Stimulated activated CD8-positive, alpha-beta memory T cell treated with anti-CD3 and anti-CD28 coated beads, Interleukin-12 subunit alpha, Interleukin-12 subunit beta, amount 100 ng/mL, for 24 hours (primary cell): Measurements from ENCODE around the gene C1QL1.
A peak's percentile ranks its signal among the peaks of the same experiment; 100 is the strongest.
"Not testable (repeated sequence)": the region's sequence is repeated elsewhere in the genome, so short reads cannot be mapped to it uniquely, and the experiment has no call there.

ENCODE experiments used
- DNase-seq: peaks from one replicate; pipeline ENCODE4 v3.0.0-alpha.2; 2020; ENCODE audit errors: extremely low read depth

The C1QL1 gene

GRCh38 chr17:44961921-44962350, 6.2 kb downstream of the C1QL1 start:
- no peak for DNase-seq

DNA sequence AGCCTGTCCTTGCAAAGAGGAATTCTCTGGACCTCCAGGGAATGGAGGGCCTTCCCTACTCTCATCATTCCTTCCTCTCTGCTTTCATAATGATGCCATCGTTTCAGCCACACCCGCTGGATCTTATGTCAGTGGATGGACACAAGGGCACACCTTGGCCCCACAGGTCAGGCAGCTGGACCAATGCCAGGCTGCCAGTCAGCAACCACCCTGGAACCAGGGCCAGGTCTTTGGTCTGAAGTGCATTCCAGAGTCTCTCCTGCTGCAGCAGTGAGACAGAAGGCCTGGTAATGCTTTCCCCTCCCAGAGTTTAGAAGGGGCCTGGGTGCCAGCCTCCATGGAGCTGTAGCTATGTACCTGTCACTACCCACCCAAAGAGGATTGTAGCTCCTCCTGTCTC, 7.4 kb downstream of the C1QL1 start:
- no peak for DNase-seq

DNA sequence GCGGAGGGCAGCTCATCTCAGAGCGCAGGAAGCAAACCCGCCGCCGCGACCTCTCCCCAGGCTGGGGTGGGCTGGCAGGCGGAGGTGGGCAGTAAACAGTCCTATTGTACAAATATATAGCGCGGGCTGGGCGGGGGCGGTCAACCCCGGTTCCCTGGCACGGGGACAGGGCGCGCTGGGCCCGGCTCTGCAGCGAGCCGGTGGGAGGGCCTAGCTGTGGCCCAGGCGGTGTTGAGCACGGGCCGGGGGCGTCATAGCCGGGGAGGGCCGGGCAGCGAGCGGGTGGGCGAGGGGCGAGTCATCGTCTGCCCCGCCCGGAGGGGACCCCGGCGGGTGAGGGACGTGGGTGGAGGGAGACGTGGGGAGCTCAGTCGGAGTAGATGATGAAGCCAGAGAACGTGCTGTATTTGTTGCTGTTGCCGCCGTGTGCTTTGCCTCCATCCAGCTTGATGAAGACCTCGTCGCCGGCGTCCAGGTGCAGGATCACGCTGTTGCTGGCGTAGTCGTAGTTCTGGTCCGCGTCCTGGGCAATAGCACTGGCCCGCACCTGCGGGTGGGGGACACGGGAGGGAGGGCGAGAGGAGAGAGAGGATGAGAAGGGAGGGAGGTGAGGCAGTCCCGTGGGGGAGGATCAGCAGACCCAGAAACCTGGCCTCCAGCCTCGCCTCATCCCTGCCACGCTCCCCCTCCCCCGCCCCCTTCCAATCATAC, 8.1 kb downstream of the C1QL1 start:
- DNase-seq: no peak

DNA sequence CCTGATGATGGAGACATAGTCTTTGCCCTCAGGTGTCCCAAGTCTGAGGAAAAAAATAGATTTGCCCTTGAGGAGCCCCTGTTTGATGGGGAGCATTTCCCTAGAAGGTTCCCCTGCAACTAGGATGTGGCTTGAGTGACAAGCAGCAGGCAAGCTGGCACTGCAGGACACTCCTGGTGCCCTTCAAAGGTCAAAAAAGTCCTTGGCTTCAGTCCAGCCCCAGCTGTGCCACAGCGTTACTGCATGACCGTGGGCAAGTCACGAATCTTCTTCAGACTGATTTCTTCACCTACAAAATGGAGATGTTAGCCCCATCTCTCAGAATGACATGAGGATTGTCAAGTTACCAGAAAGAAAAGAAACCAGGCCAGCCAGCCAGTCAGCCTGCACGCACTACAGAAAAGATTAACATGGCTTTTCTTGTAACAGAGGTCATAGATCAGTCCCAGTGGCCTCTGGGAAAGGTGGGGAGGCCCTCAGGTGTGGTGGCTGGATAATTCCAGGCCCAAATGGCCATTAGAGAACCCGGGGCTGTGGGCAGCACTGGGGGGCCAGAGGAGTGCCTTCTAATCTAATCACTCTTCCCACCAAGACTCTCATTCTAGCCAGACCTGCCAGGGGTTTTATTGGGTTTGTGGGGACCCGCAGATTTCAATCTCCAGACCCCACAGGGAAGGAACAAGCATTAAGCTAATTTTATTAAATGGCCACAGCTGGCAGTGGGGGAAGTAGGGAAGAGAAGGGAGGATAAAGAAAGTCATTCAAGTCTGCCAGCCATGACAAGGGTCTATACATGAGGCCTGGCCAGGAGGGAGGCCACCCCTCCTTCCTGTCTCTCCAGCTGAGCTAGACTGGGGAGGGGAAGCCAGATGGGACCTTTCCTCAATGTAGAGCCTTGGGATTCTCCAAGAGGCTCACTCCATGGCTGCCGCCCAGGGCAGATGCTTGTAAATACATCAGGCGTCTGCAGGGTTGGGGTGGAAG, 10.8 kb downstream of the C1QL1 start:
- DNase-seq: no peak

GRCh38 chr17:44955674-44956425, 12.3 kb downstream of the C1QL1 start:
- DNase-seq: no peak

DNA sequence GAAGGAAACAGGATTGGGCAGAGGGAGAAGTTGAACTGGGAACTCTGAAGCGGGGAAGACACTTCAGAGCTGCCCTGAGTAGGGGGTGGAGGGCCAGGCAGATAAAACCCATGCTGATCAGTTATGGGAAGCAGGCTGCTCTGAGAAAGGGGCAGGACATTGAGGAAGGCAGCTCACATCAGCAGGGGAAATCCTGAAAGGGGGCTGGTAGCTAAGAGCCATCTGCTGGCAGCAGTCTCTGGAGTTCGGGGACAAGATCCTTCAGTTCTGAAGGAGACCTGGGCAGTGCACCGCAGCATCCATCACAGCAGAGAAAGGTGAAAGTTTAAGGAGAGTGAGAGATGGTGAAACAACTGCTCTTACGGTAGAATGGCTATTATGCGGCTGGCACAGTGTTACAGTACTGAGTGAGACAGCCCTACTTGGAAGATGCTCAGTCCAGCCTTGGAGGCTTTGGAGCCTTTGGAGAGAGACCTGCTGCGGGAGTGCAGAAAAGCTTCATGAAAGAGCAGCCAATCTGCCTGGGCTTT, 15.1 kb downstream of the C1QL1 start:
- no peak for DNase-seq

DNA sequence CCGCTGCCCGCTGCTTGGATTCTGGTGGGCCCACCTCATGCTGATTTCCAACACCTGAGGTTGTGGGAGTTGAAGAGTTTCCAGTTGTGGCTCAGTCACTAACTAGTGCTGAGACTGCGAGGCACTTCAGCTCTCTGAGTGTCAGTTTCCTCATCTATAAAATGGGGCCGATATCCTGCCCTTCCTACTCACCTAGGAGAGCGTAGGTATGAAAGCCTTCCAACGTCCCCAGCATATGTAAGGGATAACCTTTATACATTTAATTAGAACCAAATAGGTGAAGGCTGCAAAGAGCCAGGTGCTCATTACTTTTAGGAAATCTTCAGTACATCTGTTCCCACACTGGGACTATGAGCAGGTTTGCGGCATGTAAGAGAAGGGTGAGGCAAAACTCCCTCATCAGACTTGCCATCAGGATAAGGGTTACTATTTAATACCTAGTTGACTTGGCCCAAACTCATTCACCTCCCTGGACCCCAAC, 19.7 kb downstream of the C1QL1 start:
- no peak for DNase-seq

- DNase-seq: peak; percentile 71
Measured at GRCh38 chr17:44947461-44948314, 20.4 kb downstream of the C1QL1 start, which contains the start of gene KIF18B. TSS of gene KIF18B (minus strand) at chr17:44947773. CDS start at chr17:44936344, 11,429 bp downstream.

- not testable (repeated sequence) for DNase-seq
Measured at GRCh38 chr17:44945652-44946051, 22.5 kb downstream of the C1QL1 start.

- no peak for DNase-seq
Measured at GRCh38 chr17:44942456-44942855, 25.6 kb downstream of the C1QL1 start.

- no peak for DNase-seq
Measured at GRCh38 chr17:44941712-44942331, 26.3 kb downstream of the C1QL1 start.

- no peak for DNase-seq
Measured at GRCh38 chr17:44940768-44941167, 27.3 kb downstream of the C1QL1 start.

DNA sequence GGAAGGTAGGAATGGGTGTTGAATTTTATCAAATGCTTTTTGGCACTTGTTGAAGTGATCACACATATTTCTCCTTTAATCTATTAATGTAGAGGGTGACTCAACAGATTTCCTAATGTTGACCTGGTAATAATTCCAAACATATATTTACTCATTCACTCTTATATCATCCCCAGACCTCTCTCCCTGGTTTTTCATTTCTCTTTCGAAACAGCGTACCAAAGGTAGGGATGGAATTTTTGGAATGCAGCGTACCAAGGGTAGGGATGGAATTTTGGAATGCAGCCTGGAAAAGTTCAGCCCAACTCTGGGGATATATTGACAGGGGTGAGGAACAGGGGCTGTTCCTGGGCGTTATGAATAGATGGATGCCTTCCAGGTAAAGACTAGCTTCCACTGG, 27.8 kb downstream of the C1QL1 start:
- no peak for DNase-seq

DNA sequence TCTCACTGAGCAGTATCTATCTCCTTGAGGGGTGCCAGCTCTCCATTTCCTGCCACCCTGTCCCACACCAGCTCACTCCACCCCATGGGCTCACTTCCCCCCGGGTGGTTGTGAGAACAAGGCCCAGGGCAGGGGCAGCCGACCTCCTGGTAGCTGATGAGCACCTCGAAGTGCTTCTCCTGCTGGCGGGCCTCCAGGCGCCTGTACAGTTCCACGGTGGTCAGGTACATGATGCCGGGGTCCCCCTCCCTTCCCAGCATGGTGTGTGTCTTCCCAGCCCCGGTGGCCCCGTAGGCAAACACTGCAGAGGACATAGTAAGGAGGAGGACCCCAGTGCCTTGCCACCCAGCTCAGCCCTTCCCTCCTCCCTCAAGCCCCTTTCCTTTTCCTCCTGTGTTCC, 33.0 kb downstream of the C1QL1 start:
- no peak for DNase-seq

- DNase-seq: no peak
Measured at GRCh38 chr17:44934745-44935105, 33.4 kb downstream of the C1QL1 start.

GRCh38 chr17:44933824-44934744, 34.0 kb downstream of the C1QL1 start:
- no peak for DNase-seq

DNA sequence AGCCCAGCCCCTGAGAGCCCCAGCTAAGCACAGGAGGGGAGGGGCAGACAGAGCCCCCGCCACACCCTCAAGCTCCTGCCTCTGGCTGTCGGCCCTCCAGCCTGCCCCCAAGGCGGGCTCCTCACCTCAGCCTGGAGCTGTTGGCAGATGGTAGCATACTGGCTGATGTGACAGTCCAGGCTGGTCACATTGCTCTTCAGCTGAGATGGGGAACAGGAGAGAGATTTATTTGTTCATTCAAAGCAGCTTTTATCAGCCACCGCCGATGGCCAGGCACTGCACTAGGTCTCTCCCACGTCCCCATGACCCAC, 35.4 kb downstream of the C1QL1 start:
- no peak for DNase-seq

- no peak for DNase-seq
Measured at GRCh38 chr17:44932096-44932786, 35.9 kb downstream of the C1QL1 start.

- no peak for DNase-seq
Measured at GRCh38 chr17:44931376-44931775, 36.7 kb downstream of the C1QL1 start.
